ENCODE results near the gene ADARB2. TPM values are rescaled to one million over a fixed set of nuclear protein-coding genes. Genes with fewer than 3 reads are reported as not detected.

The ADARB2 gene
- total and polyA plus RNA-seq, 2 experiments from 2014 or later, result 2.0 to 5.0 TPM

- Histone ChIP-seq H3K36me3 (ENCODE audit: insufficient read depth) (no peaks in the 10 kb centered on the region), H2AFZ (no peak overlapping the region), H3K27ac (ENCODE audit: low read depth) (no peak overlapping the region), H3K4me3 (no peak overlapping the region), H3F3A (replicated peaks; ENCODE audit: low read depth) (no peaks in the 10 kb centered on the region), H4K20me1 (replicated peaks; ENCODE audit: insufficient read depth) (no peaks in the 10 kb centered on the region), H3K9me2 (ENCODE audit: insufficient read depth) (no peaks in the 10 kb centered on the region), H3K4me1 (ENCODE audit: insufficient read depth) (no peaks in the 10 kb centered on the region; the same call in 1 of the 2 replicates), H3K4me2 (no peak overlapping the region), H3K79me2 (replicated peaks; ENCODE audit: insufficient read depth) (no peaks in the 10 kb centered on the region), H3K27me3 (ENCODE audit: insufficient read depth) (no peaks in the 10 kb centered on the region)
- no peaks in the 10 kb centered on the region; the same call in 2 of the 3 replicates for H3K36me3 Mint-ChIP-seq (ENCODE audit: low read depth)
- peaks cover 10% of the 10 kb centered on the region for H3K4me1 Mint-ChIP-seq
- no peaks in the 10 kb centered on the region for H3K9me3 Mint-ChIP-seq
- ATAC-seq (no peak), DNase-seq (ENCODE audit: low spot score) (no peak)
- no peaks in the 10 kb centered on the region for H3K27me3 Mint-ChIP-seq (ENCODE audit: insufficient read depth, low read depth, poor library complexity)
- H3K27ac Mint-ChIP-seq, result no peak overlapping the region
- H3K4me3 Mint-ChIP-seq, result no peak overlapping the region
- TF ChIP-seq POLR2AphosphoS5 (IDR thresholded peaks at IDR 0.05; ENCODE audit: low read depth) (no peak), EZH2phosphoT487 (IDR thresholded peaks at IDR 0.05; ENCODE audit: unreplicated experiment) (no peak), EZH2 (IDR thresholded peaks at IDR 0.05; ENCODE audit: low read depth, unreplicated experiment) (no peak), CREB1 (CRISPR knock-in tag; IDR thresholded peaks at IDR 0.05; ENCODE audit: low read depth) (no peak), ETS1 (IDR thresholded peaks at IDR 0.05) (no peak), ZNF114 (CRISPR knock-in tag; IDR thresholded peaks at IDR 0.05) (no peak), STAT1 (IDR thresholded peaks at IDR 0.05; ENCODE audit: unreplicated experiment) (no peak), ZNF331 (CRISPR knock-in tag; IDR thresholded peaks at IDR 0.05; ENCODE audit: low read depth) (no peak), ZNF462 (CRISPR knock-in tag; IDR thresholded peaks at IDR 0.05) (no peak), REST (IDR thresholded peaks at IDR 0.05; ENCODE audit: unreplicated experiment) (no peak), CTCF (conservative IDR thresholded peaks at IDR 0.05; ENCODE audit: low read depth in 2 of 2) (no peak), NANOG (IDR thresholded peaks at IDR 0.05; ENCODE audit: borderline replicate concordance) (no peak), JUNB (IDR thresholded peaks at IDR 0.05; ENCODE audit: unreplicated experiment) (no peak)
Observed at GRCh38 chr10:1462994-1463633, 274.2 kb downstream of the ADARB2 start.
